Activated CD4-positive, alpha-beta T cell treated with anti-CD3 and anti-CD28 coated beads, Interleukin-2, amount 10 ng/mL, durations not matched to agents 24 days and 14 days (primary cell): Measurements from ENCODE around the gene PBX3. TPM values are rescaled to one million over a fixed set of nuclear protein-coding genes. Genes with fewer than 3 reads are reported as not detected.

Source experiments
- DNase-seq: peaks from one replicate; pipeline ENCODE4 v3.0.0; 2022
- H3K27ac Mint-ChIP-seq: one replicate; pipeline ENCODE4 v1.8.0; 2022; ENCODE audit warnings: mild to moderate bottlenecking, mixed read lengths
- H3K27me3 Mint-ChIP-seq: one replicate; pipeline ENCODE4 v1.8.0; 2022; ENCODE audit warnings: mixed read lengths
- H3K36me3 Mint-ChIP-seq: one replicate; pipeline ENCODE4 v1.8.0; 2022; ENCODE audit warnings: low read depth, mild to moderate bottlenecking, mixed read lengths
- H3K4me1 Mint-ChIP-seq: one replicate; pipeline ENCODE4 v1.8.0; 2021; ENCODE audit warnings: mixed read lengths
- H3K4me3 Mint-ChIP-seq: one replicate; pipeline ENCODE4 v1.8.0; 2022; ENCODE audit warnings: mild to moderate bottlenecking, moderate library complexity, mixed read lengths
- H3K9me3 Mint-ChIP-seq: one replicate; pipeline ENCODE4 v1.8.0; 2021; ENCODE audit warnings: mixed read lengths
- intact Hi-C: fragments of 100-400 bp; cut with micrococcal nuclease; formaldehyde crosslinking; loops from one replicate; pipeline ENCODE4 v1.15.1; 2023
- total RNA-seq: library from RNA; stranded (reverse); gene quantifications from 2 replicates; pipeline ENCODE4 v1.2.3, GENCODE V29; 2022

PBX3 gene
- total RNA-seq, 1 donor from 2014 or later = 27.7 TPM

GRCh38 chr9:125973547-125973946 is 226.4 kb downstream of the PBX3 start:
- H3K9me3 Mint-ChIP-seq = peaks cover 3% of the 10 kb centered on the region
- no peak overlapping the region for H3K27ac Mint-ChIP-seq
- DNase-seq = no peak
- peaks cover 6% of the 10 kb centered on the region for H3K27me3 Mint-ChIP-seq
- intact Hi-C loops = no loop called here
- no peak overlapping the region for H3K4me3 Mint-ChIP-seq
- no peaks in the 10 kb centered on the region for H3K4me1 Mint-ChIP-seq
- H3K36me3 Mint-ChIP-seq = no peaks in the 10 kb centered on the region

GRCh38 chr9:125974705-125975104 is 227.5 kb downstream of the PBX3 start:
- peaks cover 7% of the 10 kb centered on the region for H3K27me3 Mint-ChIP-seq
- peaks cover 10% of the 10 kb centered on the region for H3K9me3 Mint-ChIP-seq
- H3K4me3 Mint-ChIP-seq = no peak overlapping the region
- DNase-seq = no peak
- no peaks in the 10 kb centered on the region for H3K36me3 Mint-ChIP-seq
- H3K4me1 Mint-ChIP-seq = no peaks in the 10 kb centered on the region
- intact Hi-C loops = no loop called here
- H3K27ac Mint-ChIP-seq = no peak overlapping the region

- peaks cover 10% of the 10 kb centered on the region for H3K27me3 Mint-ChIP-seq
- H3K36me3 Mint-ChIP-seq = no peaks in the 10 kb centered on the region
- no peak for DNase-seq
- H3K27ac Mint-ChIP-seq = no peak overlapping the region
- peaks cover 18% of the 10 kb centered on the region for H3K9me3 Mint-ChIP-seq
- no peaks in the 10 kb centered on the region for H3K4me1 Mint-ChIP-seq
- no peak overlapping the region for H3K4me3 Mint-ChIP-seq
- intact Hi-C loops = no loop called here
These were observed 230.1 kb downstream of the PBX3 start for GRCh38 chr9:125977223-125977622.

- no peak overlapping the region for H3K4me3 Mint-ChIP-seq
- no peak for DNase-seq
- peaks cover 18% of the 10 kb centered on the region for H3K9me3 Mint-ChIP-seq
- peaks cover 10% of the 10 kb centered on the region for H3K27me3 Mint-ChIP-seq
- no peaks in the 10 kb centered on the region for H3K36me3 Mint-ChIP-seq
- H3K4me1 Mint-ChIP-seq = no peaks in the 10 kb centered on the region
- H3K27ac Mint-ChIP-seq = no peak overlapping the region
- intact Hi-C loops = no loop called here
These were observed 232.2 kb downstream of the PBX3 start for GRCh38 chr9:125979383-125979782.

GRCh38 chr9:125982798-125983406 is 235.7 kb downstream of the PBX3 start:
- DNase-seq = no peak
- no peak overlapping the region for H3K27ac Mint-ChIP-seq
- peaks cover 18% of the 10 kb centered on the region for H3K9me3 Mint-ChIP-seq
- H3K4me1 Mint-ChIP-seq = no peaks in the 10 kb centered on the region
- no peaks in the 10 kb centered on the region for H3K36me3 Mint-ChIP-seq
- H3K27me3 Mint-ChIP-seq = peaks cover 5% of the 10 kb centered on the region
- intact Hi-C loops = no loop called here
- H3K4me3 Mint-ChIP-seq = no peak overlapping the region

GRCh38 chr9:125983681-125984080 is 236.5 kb downstream of the PBX3 start:
- H3K36me3 Mint-ChIP-seq = no peaks in the 10 kb centered on the region
- no peak overlapping the region for H3K4me3 Mint-ChIP-seq
- H3K4me1 Mint-ChIP-seq = no peaks in the 10 kb centered on the region
- peaks cover 3% of the 10 kb centered on the region for H3K27me3 Mint-ChIP-seq
- peaks cover 14% of the 10 kb centered on the region for H3K9me3 Mint-ChIP-seq
- intact Hi-C loops = no loop called here
- H3K27ac Mint-ChIP-seq = no peak overlapping the region
- no peak for DNase-seq

- H3K27me3 Mint-ChIP-seq = peaks cover 3% of the 10 kb centered on the region
- peaks cover 10% of the 10 kb centered on the region for H3K9me3 Mint-ChIP-seq
- no peak overlapping the region for H3K27ac Mint-ChIP-seq
- H3K4me1 Mint-ChIP-seq = no peaks in the 10 kb centered on the region
- no peaks in the 10 kb centered on the region for H3K36me3 Mint-ChIP-seq
- intact Hi-C loops = no loop called here
- no peak overlapping the region for H3K4me3 Mint-ChIP-seq
- no peak for DNase-seq
These were observed 237.3 kb downstream of the PBX3 start for GRCh38 chr9:125984461-125984860.

GRCh38 chr9:125985142-125985997 is 238.2 kb downstream of the PBX3 start:
- intact Hi-C loops = no loop called here
- DNase-seq = no peak
- no peaks in the 10 kb centered on the region for H3K36me3 Mint-ChIP-seq
- peaks cover 3% of the 10 kb centered on the region for H3K27me3 Mint-ChIP-seq
- H3K27ac Mint-ChIP-seq = no peak overlapping the region
- H3K9me3 Mint-ChIP-seq = peaks cover 4% of the 10 kb centered on the region
- no peaks in the 10 kb centered on the region for H3K4me1 Mint-ChIP-seq
- no peak overlapping the region for H3K4me3 Mint-ChIP-seq

GRCh38 chr9:125985998-125986655 is 239.0 kb downstream of the PBX3 start:
- DNase-seq = no peak
- Mint-ChIP-seq H3K9me3 (peaks cover 1% of the 10 kb centered on the region), H3K4me1 (no peaks in the 10 kb centered on the region), H3K36me3 (no peaks in the 10 kb centered on the region), H3K27ac (no peak overlapping the region), H3K27me3 (peaks cover 1% of the 10 kb centered on the region), H3K4me3 (no peak overlapping the region)
- intact Hi-C loops = no loop called here

- Mint-ChIP-seq H3K27me3 (no peaks in the 10 kb centered on the region), H3K4me1 (no peaks in the 10 kb centered on the region), H3K36me3 (no peaks in the 10 kb centered on the region), H3K4me3 (no peak overlapping the region), H3K27ac (no peak overlapping the region), H3K9me3 (no peaks in the 10 kb centered on the region)
- intact Hi-C loops = no loop called here
- no peak for DNase-seq
These were observed 239.8 kb downstream of the PBX3 start for GRCh38 chr9:125986966-125987365.

GRCh38 chr9:125987420-125987819 is 240.2 kb downstream of the PBX3 start:
- no peak overlapping the region for H3K4me3 Mint-ChIP-seq
- intact Hi-C loops = no loop called here
- no peak overlapping the region for H3K27ac Mint-ChIP-seq
- H3K27me3 Mint-ChIP-seq = no peaks in the 10 kb centered on the region
- no peaks in the 10 kb centered on the region for H3K36me3 Mint-ChIP-seq
- no peak for DNase-seq
- H3K4me1 Mint-ChIP-seq = no peaks in the 10 kb centered on the region
- H3K9me3 Mint-ChIP-seq = no peaks in the 10 kb centered on the region

GRCh38 chr9:125988479-125989050 is 241.4 kb downstream of the PBX3 start:
- H3K27ac Mint-ChIP-seq = no peak overlapping the region
- no peaks in the 10 kb centered on the region for H3K36me3 Mint-ChIP-seq
- H3K27me3 Mint-ChIP-seq = no peaks in the 10 kb centered on the region
- H3K4me3 Mint-ChIP-seq = no peak overlapping the region
- DNase-seq = no peak
- intact Hi-C loops = no loop called here
- H3K9me3 Mint-ChIP-seq = no peaks in the 10 kb centered on the region
- no peaks in the 10 kb centered on the region for H3K4me1 Mint-ChIP-seq

- Mint-ChIP-seq H3K27me3 (no peaks in the 10 kb centered on the region), H3K4me3 (no peak overlapping the region), H3K36me3 (no peaks in the 10 kb centered on the region), H3K9me3 (no peaks in the 10 kb centered on the region), H3K27ac (no peak overlapping the region), H3K4me1 (no peaks in the 10 kb centered on the region)
- DNase-seq = no peak
- intact Hi-C loops = no loop called here
These were observed 241.9 kb downstream of the PBX3 start for GRCh38 chr9:125989090-125989501.
